ENCODE measurements around the gene MT4.
"Not testable (repeated sequence)": the region's sequence is repeated elsewhere in the genome, so short reads cannot be mapped to it uniquely, and the experiment has no call there.

Gene MT4

GRCh38 chr16:56559109-56559508, 5.8 kb upstream of the MT4 start:
- no peak for DNase-seq

GRCh38 chr16:56560447-56560846, 4.4 kb upstream of the MT4 start:
- DNase-seq = no peak

- no peak for DNase-seq
These were observed 3.7 kb upstream of the MT4 start for GRCh38 chr16:56561126-56561525.

- DNase-seq = no peak
These were observed 5.1 kb downstream of the MT4 start for GRCh38 chr16:56569971-56570370.

DNA sequence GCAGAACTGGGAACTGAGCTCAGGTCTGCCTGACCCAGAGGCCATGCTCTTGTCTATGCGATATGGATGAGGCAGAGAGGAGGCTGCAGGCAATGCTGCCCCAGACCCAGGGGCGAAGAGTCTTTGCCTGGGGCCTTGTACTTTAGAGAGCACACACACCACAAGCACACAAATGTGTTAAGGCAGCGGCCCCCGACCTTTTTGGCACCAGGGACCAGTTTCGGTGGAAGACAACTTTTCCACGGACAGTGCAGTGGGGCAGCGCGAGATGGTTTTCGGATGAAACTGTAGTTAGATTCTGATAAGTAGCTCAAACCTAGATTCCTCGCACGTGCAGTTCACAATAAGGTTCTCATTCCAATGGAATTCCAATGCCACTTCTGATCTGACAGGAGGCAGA, 6.7 kb downstream of the MT4 start:
- DNase-seq = no peak

- no peak for DNase-seq
These were observed 9.8 kb downstream of the MT4 start for GRCh38 chr16:56574625-56575024.

GRCh38 chr16:56576585-56577299, 11.9 kb downstream of the MT4 start:
- peak; percentile 88 for DNase-seq

DNA sequence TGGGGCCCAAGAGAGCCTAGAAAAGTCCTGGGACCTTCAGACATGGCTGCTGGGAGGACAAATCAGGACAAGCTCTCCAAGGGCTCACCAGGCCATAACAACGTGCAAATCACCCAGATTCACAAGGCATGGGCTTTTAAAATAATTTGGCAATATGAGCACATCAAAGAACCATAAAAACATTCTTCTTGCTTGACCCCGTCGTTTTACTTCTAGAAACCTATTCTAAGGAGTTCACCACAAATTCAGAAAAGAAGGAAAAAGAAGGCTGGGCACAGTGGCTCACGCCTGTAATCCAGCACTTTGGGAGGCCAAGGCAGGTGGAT, 12.4 kb downstream of the MT4 start:
- no peak for DNase-seq

DNA sequence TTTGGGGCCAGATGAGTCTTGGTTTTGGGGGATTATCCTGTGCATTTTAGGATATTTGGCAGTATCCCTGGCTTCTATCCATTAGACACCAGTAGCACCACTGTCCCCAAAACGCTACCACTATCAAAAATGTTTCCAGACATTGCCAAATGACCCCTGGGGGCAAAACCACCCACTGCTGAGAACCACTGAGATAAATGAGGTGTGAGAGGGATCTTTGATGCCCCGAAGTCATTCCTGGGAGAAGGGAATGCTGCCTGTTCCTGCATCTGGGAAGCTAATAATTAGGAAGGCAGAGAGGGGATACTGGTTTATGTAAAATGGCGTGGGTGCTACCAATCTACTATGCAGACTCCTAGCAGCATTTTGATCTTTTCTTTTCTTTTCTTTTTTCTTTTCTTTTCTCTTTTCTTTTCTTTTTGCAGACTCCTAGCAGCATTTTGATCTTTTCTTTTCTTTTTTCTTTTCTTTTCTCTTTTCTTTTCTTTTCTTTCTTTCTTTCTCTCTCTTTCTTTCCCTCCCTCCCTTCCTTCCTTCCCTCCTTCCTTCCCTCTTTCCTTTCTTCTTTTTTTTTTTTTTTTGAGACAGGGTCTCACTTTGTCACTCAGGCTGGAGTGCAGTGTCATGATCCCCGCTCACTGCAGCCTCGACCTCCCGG, 15.6 kb downstream of the MT4 start:
- DNase-seq = no peak

DNA sequence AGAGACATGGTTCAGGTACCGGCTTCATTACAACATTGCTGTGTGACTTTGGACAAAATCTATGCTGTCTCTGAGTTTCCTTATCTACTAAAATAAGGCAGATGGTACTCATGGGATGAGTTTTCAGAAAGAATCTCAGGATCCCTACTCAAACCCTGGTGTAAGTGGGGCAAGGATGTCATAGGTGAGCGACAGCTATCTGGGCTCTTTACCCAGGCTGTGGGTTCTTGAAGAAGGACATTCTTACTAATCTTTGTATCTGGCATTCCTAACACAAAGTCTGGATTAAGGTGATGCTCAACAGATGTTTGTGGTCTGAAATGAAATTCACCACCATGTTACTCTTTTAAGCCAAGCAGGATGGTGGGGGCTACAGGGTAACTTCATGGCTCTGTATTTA, 18.0 kb downstream of the MT4 start:
- not testable (repeated sequence) for DNase-seq

DNA sequence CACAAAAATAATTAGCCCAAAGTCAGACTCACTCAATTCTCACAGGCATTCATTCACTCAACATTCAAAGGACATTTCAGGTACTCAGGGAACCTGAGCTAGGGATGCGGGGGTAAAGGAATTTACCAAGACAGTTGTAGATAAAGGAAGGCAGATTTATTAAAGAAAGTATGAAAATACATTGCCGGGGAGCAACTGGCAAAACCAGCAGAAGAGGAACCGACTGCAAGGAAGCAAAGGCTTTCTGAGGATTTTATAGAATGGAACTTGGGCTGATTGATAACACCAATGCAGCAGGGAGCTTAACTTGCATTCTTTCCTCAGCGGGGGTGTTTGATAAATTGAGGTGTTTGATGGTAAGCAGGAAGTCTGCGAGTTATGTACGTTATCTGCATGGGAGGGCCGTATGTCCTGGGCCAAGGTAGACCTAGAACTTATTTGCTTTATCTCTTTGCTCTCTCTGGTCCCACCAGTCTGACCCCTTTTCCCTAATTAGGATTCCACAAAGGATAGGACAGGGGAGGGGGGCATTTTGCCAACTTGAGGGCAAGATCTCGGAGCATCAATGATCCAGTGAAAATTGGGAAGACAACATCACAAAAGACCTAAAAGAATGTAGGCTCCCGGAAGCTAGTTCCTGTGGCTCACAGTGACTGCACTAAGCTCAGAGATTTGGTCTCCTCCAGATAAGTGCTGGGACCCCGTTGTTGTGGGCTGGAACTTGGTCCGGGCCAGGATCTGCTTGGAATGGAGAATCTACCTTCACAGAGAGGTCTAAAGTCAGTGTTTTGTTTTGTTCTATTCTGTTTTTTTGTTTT, 18.7 kb downstream of the MT4 start:
- no peak for DNase-seq

DNA sequence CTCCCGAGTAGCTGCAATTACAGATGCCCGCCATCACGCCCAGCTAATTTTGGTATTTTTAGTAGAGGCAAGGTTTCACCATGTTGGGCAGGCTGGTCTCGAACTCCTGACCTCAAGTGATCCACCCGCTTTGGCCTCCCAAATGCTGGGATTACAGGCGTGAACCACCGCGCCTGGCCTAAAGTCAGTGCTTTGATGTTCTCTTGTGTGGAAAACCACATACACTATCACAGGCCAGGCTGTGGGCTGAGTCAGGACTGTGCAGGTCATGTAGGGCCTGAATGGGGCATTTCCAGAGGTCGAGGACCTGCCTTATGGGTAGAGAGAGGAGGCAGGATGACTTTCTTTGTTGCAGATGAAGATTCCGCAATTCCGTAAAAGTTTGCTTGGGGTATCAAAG, 19.4 kb downstream of the MT4 start:
- DNase-seq = no peak

GRCh38 chr16:56588781-56589140, 23.9 kb downstream of the MT4 start:
- DNase-seq = no peak

DNA sequence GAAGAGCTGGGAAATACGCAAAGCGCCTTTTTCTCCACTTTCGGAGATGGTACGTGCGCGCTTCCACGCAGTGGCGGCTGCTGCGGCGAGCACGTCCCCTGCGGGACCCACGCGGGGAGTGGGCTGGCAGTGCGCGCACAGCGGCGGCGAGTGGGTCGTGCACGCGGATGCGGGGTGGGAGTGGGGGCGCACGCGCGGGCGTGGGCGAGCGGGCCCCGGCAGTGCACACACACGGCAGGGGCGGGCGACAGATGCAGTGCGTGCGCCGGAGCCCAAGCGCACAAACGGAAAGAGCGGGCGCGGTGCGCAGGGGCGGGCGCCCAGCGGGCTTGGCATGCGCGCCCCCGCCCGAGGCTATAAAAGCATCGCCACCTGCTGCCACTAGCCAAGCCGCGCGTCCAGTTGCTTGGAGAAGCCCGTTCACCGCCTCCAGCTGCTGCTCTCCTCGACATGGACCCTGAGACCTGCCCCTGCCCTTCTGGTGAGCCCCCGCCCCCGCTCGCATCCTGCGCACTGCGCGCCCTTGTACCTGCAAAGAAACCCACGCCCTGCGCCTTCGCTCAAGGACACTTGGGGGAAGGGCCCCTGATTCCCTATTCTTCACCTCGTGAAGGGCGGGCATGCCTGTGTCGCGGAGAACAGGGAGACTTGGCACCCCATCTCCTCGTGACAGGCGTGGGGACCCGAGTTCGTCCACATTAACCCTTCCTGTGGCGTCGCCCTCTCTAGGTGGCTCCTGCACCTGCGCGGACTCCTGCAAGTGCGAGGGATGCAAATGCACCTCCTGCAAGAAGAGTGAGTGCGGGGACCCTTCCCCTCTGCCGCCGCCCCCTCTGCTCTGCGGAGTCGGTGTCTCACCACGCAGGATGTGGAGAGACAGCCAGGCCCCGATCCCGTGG, 24.5 kb downstream of the MT4 start, which contains the start of gene MT3:
Gene MT3, plus strand, starts transcription at position 388 of the 899 bp plus-strand sequence. Its CDS starts 63 bp downstream, at position 451.
- DNase-seq = no peak

DNA sequence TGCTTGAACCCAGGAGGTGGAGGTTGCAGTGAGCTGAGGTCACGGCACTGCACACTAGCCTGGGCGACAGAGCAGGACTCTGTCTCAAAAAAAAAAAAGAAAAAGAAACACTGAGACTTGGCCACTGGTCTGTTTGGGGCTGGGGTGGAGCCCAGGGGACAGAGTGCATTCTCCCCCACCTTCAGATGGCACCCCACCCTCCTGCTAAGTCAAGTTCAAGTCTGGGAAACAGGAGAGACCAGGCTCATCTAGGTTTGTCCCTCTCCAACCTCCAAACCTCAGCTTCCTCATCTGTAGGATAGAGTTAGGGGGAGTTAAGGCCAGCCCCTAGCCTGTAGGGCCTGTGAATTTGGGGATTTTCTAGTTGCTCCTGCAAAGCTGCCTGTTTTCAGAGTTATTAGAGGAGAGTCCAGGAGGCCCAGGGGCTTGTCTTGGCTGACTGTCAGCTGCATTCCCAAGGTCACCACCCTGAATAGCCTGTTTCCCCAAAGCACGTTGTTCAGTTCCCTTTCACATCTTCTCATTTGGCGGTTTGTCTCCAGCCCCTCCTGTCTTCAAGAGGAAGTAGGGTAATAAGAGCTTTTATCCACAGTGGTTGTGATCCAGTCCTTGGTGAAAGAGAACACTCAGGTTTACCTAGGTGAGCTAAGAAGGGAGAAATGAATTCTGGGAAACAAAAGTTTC, 26.6 kb downstream of the MT4 start:
- DNase-seq = no peak

- no peak for DNase-seq
These were observed 28.9 kb downstream of the MT4 start for GRCh38 chr16:56593573-56594291.

GRCh38 chr16:56594292-56594619, 29.4 kb downstream of the MT4 start:
- DNase-seq = no peak

DNA sequence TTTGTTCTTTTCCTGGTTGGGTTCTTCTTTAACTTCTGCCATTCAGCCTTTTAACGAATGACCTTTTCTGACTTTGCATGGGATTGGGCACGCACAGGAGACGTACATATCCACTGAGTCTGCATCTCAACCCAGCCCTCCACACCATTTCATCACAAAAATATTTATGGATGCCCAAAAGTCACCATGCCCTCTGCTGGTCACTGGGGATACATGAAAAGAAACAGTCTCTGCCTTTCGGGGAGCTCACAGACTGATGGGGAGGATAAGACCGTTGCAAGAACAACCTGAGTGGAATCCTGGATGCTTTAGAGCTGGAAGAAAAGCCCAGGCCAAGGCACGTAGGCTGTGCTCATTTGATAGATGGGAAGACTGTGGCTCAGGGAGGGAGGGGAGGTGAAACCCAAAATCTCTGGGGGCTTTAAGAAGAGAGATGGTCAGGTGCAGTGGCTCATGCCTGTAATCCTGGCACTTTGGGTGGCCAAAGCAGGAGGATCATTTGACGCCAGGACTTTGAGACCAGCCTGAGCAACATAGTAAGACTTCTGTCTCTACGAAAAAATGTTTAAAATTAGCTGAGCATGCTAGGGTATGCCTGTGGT, 35.6 kb downstream of the MT4 start:
- no peak for DNase-seq

DNA sequence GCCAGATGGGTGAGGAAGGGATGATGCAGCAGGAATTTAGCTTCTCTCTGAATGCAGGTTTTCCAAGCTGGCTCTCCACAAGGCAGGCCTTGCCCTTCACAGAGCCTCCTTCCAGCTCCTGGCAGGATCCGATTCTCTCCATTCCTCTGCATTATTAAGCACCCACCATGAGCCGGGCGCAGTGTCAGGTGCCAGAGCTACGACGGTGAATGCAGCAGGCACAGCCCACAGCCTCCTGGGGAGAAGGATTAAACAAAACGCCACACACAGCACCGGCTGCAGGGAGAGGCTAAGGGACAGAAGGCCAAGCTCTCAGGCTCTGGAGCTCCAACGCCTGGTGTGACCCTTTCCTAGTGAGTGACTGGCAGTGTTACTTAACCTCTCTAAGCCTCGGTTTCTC, 36.5 kb downstream of the MT4 start:
- no peak for DNase-seq

DNA sequence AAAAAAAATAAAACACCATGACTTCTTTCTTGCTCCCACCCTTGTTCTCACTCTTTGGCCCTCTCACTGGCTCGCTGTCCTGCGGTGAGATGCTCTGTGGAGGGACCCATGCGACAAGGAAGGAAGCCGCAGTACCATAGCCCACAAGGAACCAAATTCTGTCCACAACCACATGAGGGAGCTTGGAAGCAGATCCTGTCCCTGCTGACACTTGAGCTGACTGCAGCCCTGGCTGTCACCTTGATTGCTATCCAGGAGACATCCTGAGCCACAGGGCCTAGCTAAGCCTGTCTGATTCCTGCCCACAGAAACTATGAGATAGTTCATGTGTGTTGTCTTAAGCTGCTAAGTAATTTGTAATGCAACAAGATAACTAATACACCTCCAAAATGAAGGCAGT, 38.7 kb downstream of the MT4 start:
- DNase-seq = no peak

- DNase-seq = no peak
These were observed 40.1 kb downstream of the MT4 start for GRCh38 chr16:56604966-56605365.
